GM23338 (cell line): ENCODE measurements around the gene MEIS3. TPM values are rescaled to one million over a fixed set of nuclear protein-coding genes. Genes with fewer than 3 reads are reported as not detected.

Experiments used
- ATAC-seq: fragments of 200-7000 bp; cut with Tn5 transposase; 3 replicates; pipeline ENCODE4 v1.9.1; 2020
- DNase-seq: peaks from one replicate; pipeline ENCODE4 v3.0.0-alpha.2; 2015; ENCODE audit warnings: low spot score
- H2AFZ ChIP-seq: fragments of 200-600 bp; sonication (generic); 2 replicates; pipeline ENCODE4 v1.8.0; 2016; ENCODE audit warnings: antibody characterized with exemption, mild to moderate bottlenecking, moderate library complexity
- H3F3A ChIP-seq: fragments of 200-600 bp; sonication (generic); replicated peaks from 2 replicates; pipeline ENCODE4 v1.8.0; 2017; ENCODE audit warnings: antibody characterized with exemption, mixed run types, low read depth
- H3K27ac ChIP-seq: fragments of 200-600 bp; sonication (generic); 2 replicates; pipeline ENCODE4 v1.6.1; 2016; ENCODE audit warnings: low read depth
- H3K27me3 ChIP-seq: fragments of 200-600 bp; sonication (generic); 2 replicates; pipeline ENCODE4 v1.8.0; 2016; ENCODE audit warnings: mild to moderate bottlenecking, mixed run types, moderate library complexity; ENCODE audit not compliant: insufficient read depth
- H3K36me3 ChIP-seq: fragments of 200-600 bp; sonication (generic); 2 replicates; pipeline ENCODE4 v1.8.0; 2016; ENCODE audit warnings: mild to moderate bottlenecking; ENCODE audit not compliant: insufficient read depth
- H3K4me1 ChIP-seq: fragments of 200-600 bp; sonication (generic); 2 replicates; pipeline ENCODE4 v1.8.0; 2016; ENCODE audit warnings: mild to moderate bottlenecking, moderate library complexity; ENCODE audit not compliant: insufficient read depth
- H3K4me2 ChIP-seq: fragments of 200-600 bp; sonication (generic); 2 replicates; pipeline ENCODE4 v1.7.1; 2017; ENCODE audit warnings: mixed run types
- H3K4me3 ChIP-seq: fragments of 200-600 bp; sonication (generic); 2 replicates; pipeline ENCODE4 v1.6.1; 2016; ENCODE audit warnings: mixed run types
- H3K79me2 ChIP-seq: fragments of 200-600 bp; sonication (generic); replicated peaks from 2 replicates; pipeline ENCODE4 v1.8.0; 2017; ENCODE audit warnings: mild to moderate bottlenecking; ENCODE audit not compliant: insufficient read depth
- H3K9me2 ChIP-seq: fragments of 200-600 bp; sonication (generic); 2 replicates; pipeline ENCODE4 v1.8.0; 2017; ENCODE audit not compliant: insufficient read depth
- H4K20me1 ChIP-seq: fragments of 200-600 bp; sonication (generic); replicated peaks from 2 replicates; pipeline ENCODE4 v1.8.0; 2017; ENCODE audit warnings: mild to moderate bottlenecking; ENCODE audit not compliant: insufficient read depth
- H3K27ac Mint-ChIP-seq: 2 replicates; pipeline ENCODE4 v1.8.0; 2020; ENCODE audit warnings: inconsistent platforms, mild to moderate bottlenecking, moderate library complexity, mixed read lengths
- H3K27me3 Mint-ChIP-seq: 3 replicates; pipeline ENCODE4 v1.8.0; 2022; ENCODE audit warnings: low read depth, mild to moderate bottlenecking, moderate library complexity, mixed read lengths, inconsistent platforms; ENCODE audit not compliant: insufficient read depth, poor library complexity
- H3K36me3 Mint-ChIP-seq: 3 replicates; pipeline ENCODE4 v1.8.0; 2021; ENCODE audit warnings: low read depth, mild to moderate bottlenecking, inconsistent platforms, moderate library complexity, mixed read lengths
- H3K4me1 Mint-ChIP-seq: 3 replicates; pipeline ENCODE4 v1.8.0; 2020; ENCODE audit warnings: mild to moderate bottlenecking, inconsistent platforms, mixed read lengths
- H3K4me3 Mint-ChIP-seq: 3 replicates; pipeline ENCODE4 v1.8.0; 2021; ENCODE audit warnings: moderate library complexity, mild to moderate bottlenecking, inconsistent platforms, mixed read lengths
- H3K9me3 Mint-ChIP-seq: 3 replicates; pipeline ENCODE4 v1.8.0; 2020; ENCODE audit warnings: moderate library complexity, mild to moderate bottlenecking, inconsistent platforms, mixed read lengths
- CREB1 ChIP-seq: fragments of 250-450 bp; sonication (Bioruptor Pico); IDR thresholded peaks from 2 replicates; pipeline ENCODE4 v1.5.0; 2020; ENCODE audit warnings: low read depth, mild to moderate bottlenecking, moderate library complexity
- CTCF ChIP-seq, 2 experiments: fragments of 200-600 bp in 1 of 2; sonication (generic) in 1 of 2; conservative IDR thresholded peaks; 2 replicates each; pipeline versions ENCODE4 v1.5.1 to v1.6.1; 2016 to 2017; ENCODE audit warnings: antibody characterized with exemption in 2 of 2, low read depth in 2 of 2, mild to moderate bottlenecking in 2 of 2, moderate library complexity in 1 of 2
- EZH2 ChIP-seq: fragments of 200-600 bp; sonication (generic); IDR thresholded peaks from one replicate; pipeline ENCODE4 v1.8.0; 2017; ENCODE audit warnings: antibody characterized with exemption, mild to moderate bottlenecking, low read depth; ENCODE audit not compliant: unreplicated experiment
- POLR2AphosphoS5 ChIP-seq: IDR thresholded peaks from 2 replicates; pipeline ENCODE4 v1.6.1; 2016; ENCODE audit warnings: antibody characterized with exemption, low read depth
- ZNF114 ChIP-seq: fragments of 250-450 bp; sonication (Bioruptor Pico); IDR thresholded peaks from 2 replicates; pipeline ENCODE4 v1.5.0; 2020; ENCODE audit warnings: mild to moderate bottlenecking, moderate library complexity
- polyA plus RNA-seq: library from polyadenylated mRNA; unstranded; fragments of >200 nt; fragmentation: Nextera tagmentation; extraction: Ambion mirVana; gene quantifications from 2 replicates; pipeline ENCODE4 v1.2.1, GENCODE V29; 2016
- total RNA-seq: library from RNA; depleted of rRNA; stranded (reverse); fragments of >200 nt; shearing (Covaris generic); gene quantifications from 2 replicates; pipeline ENCODE4 v1.2.3, GENCODE V29; 2014

The MEIS3 gene
- total and polyA plus RNA-seq, 2 experiments from 2014 or later: 20.6 to 33.7 TPM

GRCh38 chr19:47428177-47428894 lies 9.0 kb upstream of the MEIS3 start:
- peak overlapping the region; percentile 50 for H3K4me3 ChIP-seq
- H3K79me2 ChIP-seq: no peaks in the 10 kb centered on the region
- peaks cover 61% of the 10 kb centered on the region for H3K27me3 ChIP-seq
- H3K9me2 ChIP-seq: no peaks in the 10 kb centered on the region
- no peak overlapping the region for H3K27ac ChIP-seq
- Mint-ChIP-seq H3K4me1 (peaks cover 14% of the 10 kb centered on the region), H3K36me3 (no peaks in the 10 kb centered on the region), H3K27ac (no peak overlapping the region), H3K4me3 (no peak overlapping the region), H3K27me3 (peaks cover 49% of the 10 kb centered on the region), H3K9me3 (no peaks in the 10 kb centered on the region)
- DNase-seq (peak; percentile 100), ATAC-seq (peak; percentile 68)
- no peaks in the 10 kb centered on the region for H3K36me3 ChIP-seq
- no peaks in the 10 kb centered on the region for H4K20me1 ChIP-seq
- H3K4me2 ChIP-seq: peak overlapping the region; percentile 77
- H3F3A ChIP-seq: peaks cover 8% of the 10 kb centered on the region
- H2AFZ ChIP-seq: no peak overlapping the region
- H3K4me1 ChIP-seq: peaks cover 15% of the 10 kb centered on the region
- no peak for TF ChIP-seq EZH2
- TF ChIP-seq CREB1 (CRISPR knock-in tag): peak; percentile 33; the same call in 1 of the 2 replicates

- Histone ChIP-seq H3K9me2 (no peaks in the 10 kb centered on the region), H3K4me3 (peak overlapping the region; percentile 50), H3K27ac (peak overlapping the region; percentile 39; the same call in 1 of the 2 replicates), H3K79me2 (no peaks in the 10 kb centered on the region), H2AFZ (no peak overlapping the region), H3K4me1 (peaks cover 23% of the 10 kb centered on the region), H3K27me3 (peaks cover 70% of the 10 kb centered on the region), H3K36me3 (no peaks in the 10 kb centered on the region), H3K4me2 (peak overlapping the region; percentile 77), H3F3A (peaks cover 8% of the 10 kb centered on the region), H4K20me1 (no peaks in the 10 kb centered on the region)
- Mint-ChIP-seq H3K36me3 (no peaks in the 10 kb centered on the region; the same call in 2 of the 3 replicates), H3K27me3 (peaks cover 58% of the 10 kb centered on the region), H3K4me3 (no peak overlapping the region), H3K4me1 (peaks cover 22% of the 10 kb centered on the region), H3K27ac (no peak overlapping the region), H3K9me3 (peaks cover 3% of the 10 kb centered on the region; the same call in 2 of the 3 replicates)
- TF ChIP-seq CTCF (conservative IDR thresholded peaks at IDR 0.05; ENCODE audit: low read depth in 2 of 2): peak; percentile 75 to 96
- TF ChIP-seq ZNF114: no peak
- TF ChIP-seq POLR2AphosphoS5: 0 out of 2 replicates have a peak, but pooled peaks have one; percentile 15
- peak; percentile 69 for ATAC-seq
- peak; percentile 92 for DNase-seq
Observed at GRCh38 chr19:47427241-47428176, 8.2 kb upstream of the MEIS3 start.
